Umbilical cord (tissue), 2 donors: Measurements from ENCODE around the gene PIGR. TPM values are rescaled to one million over a fixed set of nuclear protein-coding genes. Genes with fewer than 3 reads are reported as not detected.

Source experiments
- DNase-seq: peaks from one replicate; pipeline ENCODE4 v3.0.0-alpha.2; 2015; ENCODE audit warnings: low spot score
- total RNA-seq: library from RNA; depleted of rRNA; stranded (reverse); fragments of >200 nt; gene quantifications from one replicate; pipeline ENCODE4 v1.2.3, GENCODE V29; 2014; ENCODE audit warnings: low replicate concordance; ENCODE audit not compliant: insufficient read depth

PIGR gene
- total RNA-seq, 1 donor from 2014 or later, result 5.8 TPM

GRCh38 chr1:206911064-206911663, 35.1 kb downstream of the PIGR start:
- peak; percentile 50 for DNase-seq

GRCh38 chr1:206909883-206910318, 36.4 kb downstream of the PIGR start:
- no peak for DNase-seq

GRCh38 chr1:206909161-206909882, 36.9 kb downstream of the PIGR start:
- peak; percentile 41 for DNase-seq

- no peak for DNase-seq
Observed at GRCh38 chr1:206908038-206908437, 38.2 kb downstream of the PIGR start.

GRCh38 chr1:206907304-206907991, 38.8 kb downstream of the PIGR start:
- no peak for DNase-seq

GRCh38 chr1:206905295-206906164, 40.7 kb downstream of the PIGR start:
- DNase-seq, result no peak

GRCh38 chr1:206904423-206905142, 41.7 kb downstream of the PIGR start:
- no peak for DNase-seq

GRCh38 chr1:206903687-206904086, 42.6 kb downstream of the PIGR start:
- DNase-seq, result no peak

GRCh38 chr1:206902702-206903101, 43.6 kb downstream of the PIGR start:
- no peak for DNase-seq

GRCh38 chr1:206901944-206902343, 44.3 kb downstream of the PIGR start:
- no peak for DNase-seq

GRCh38 chr1:206900149-206900548, 46.1 kb downstream of the PIGR start:
- DNase-seq, result no peak

GRCh38 chr1:206899717-206900116, 46.5 kb downstream of the PIGR start:
- DNase-seq, result no peak

- no peak for DNase-seq
Observed at GRCh38 chr1:206898915-206899431, 47.3 kb downstream of the PIGR start.

- DNase-seq, result peak; percentile 52
Observed at GRCh38 chr1:206898089-206898914, 48.0 kb downstream of the PIGR start.

GRCh38 chr1:206897175-206897574, 49.1 kb downstream of the PIGR start, which contains the start of gene IL24:
Gene IL24 (plus strand): TSS chr1:206897443. CDS start chr1:206897833, 390 bp downstream.
- DNase-seq, result no peak

GRCh38 chr1:206896261-206896660, 50.0 kb downstream of the PIGR start:
- DNase-seq, result no peak

- no peak for DNase-seq
Observed at GRCh38 chr1:206895837-206896242, 50.4 kb downstream of the PIGR start.

GRCh38 chr1:206895325-206895724, 50.9 kb downstream of the PIGR start:
- no peak for DNase-seq

GRCh38 chr1:206893380-206893779, 52.9 kb downstream of the PIGR start:
- DNase-seq, result no peak
